Fibroblast of mammary gland (primary cell): Measurements from ENCODE around the gene PJVK.
A peak's percentile ranks its signal among the peaks of the same experiment; 100 is the strongest.

Source experiments
- DNase-seq: peaks from one replicate; pipeline ENCODE4 v3.0.0-alpha.2; 2010; ENCODE audit warnings: low read depth
- H3K4me3 ChIP-seq: 2 replicates; pipeline ENCODE4 v1.5.1; 2011; ENCODE audit warnings: low read depth, mild to moderate bottlenecking, low read length, moderate library complexity; ENCODE audit not compliant: control insufficient read depth
- TF ChIP-seq, protein P1 (sequence below): conservative IDR thresholded peaks from 2 replicates; pipeline ENCODE4 v1.5.1; 2011; ENCODE audit warnings: low read depth, low read length, inconsistent platforms; ENCODE audit not compliant: control insufficient read depth, insufficient read depth

PJVK gene

DNA sequence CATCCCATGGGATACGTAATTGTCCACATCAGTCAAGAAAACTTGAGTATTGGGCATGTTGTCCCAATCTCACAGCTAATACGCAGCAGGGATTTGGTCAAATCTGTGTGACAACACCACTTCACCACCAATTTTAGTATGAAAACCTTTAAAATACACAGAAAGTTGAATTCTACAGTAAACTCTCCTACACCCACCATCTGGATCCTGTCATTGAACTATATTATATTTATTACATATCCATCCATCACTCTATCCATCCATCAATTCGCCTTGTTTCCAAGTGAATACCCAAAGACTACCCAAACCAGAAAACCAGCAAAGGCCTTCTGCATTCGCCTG, 28.1 kb downstream of the PJVK start:
- H3K4me3 ChIP-seq = no peak overlapping the region
- TF ChIP-seq, protein P1, sequence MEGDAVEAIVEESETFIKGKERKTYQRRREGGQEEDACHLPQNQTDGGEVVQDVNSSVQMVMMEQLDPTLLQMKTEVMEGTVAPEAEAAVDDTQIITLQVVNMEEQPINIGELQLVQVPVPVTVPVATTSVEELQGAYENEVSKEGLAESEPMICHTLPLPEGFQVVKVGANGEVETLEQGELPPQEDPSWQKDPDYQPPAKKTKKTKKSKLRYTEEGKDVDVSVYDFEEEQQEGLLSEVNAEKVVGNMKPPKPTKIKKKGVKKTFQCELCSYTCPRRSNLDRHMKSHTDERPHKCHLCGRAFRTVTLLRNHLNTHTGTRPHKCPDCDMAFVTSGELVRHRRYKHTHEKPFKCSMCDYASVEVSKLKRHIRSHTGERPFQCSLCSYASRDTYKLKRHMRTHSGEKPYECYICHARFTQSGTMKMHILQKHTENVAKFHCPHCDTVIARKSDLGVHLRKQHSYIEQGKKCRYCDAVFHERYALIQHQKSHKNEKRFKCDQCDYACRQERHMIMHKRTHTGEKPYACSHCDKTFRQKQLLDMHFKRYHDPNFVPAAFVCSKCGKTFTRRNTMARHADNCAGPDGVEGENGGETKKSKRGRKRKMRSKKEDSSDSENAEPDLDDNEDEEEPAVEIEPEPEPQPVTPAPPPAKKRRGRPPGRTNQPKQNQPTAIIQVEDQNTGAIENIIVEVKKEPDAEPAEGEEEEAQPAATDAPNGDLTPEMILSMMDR = no peak
- DNase-seq = no peak

DNA sequence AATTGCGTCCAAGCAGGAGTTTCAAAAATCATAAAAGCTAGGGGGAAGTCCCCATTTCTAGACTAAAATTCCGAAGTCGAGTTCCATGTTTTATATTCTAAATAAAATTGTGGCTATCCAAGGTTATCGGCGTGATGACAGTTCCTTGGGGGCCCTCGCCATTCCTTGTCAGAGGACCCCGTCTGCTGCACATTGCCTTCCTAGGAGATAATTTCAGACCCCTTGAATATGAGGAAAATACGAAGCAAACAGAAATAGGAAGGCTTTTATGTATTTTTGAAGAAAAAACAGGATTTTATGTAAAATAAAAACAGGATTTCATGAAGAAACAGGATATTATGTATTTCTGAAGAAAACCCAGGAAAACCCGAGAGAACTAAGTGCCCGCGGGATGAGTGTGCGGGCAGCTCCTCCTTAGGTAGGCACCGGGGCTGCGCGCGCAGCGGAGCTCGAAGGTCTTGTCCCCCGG, 28.6 kb downstream of the PJVK start:
- TF ChIP-seq, protein P1 = no peak
- DNase-seq = no peak
- peak overlapping the region; percentile 44 for H3K4me3 ChIP-seq

DNA sequence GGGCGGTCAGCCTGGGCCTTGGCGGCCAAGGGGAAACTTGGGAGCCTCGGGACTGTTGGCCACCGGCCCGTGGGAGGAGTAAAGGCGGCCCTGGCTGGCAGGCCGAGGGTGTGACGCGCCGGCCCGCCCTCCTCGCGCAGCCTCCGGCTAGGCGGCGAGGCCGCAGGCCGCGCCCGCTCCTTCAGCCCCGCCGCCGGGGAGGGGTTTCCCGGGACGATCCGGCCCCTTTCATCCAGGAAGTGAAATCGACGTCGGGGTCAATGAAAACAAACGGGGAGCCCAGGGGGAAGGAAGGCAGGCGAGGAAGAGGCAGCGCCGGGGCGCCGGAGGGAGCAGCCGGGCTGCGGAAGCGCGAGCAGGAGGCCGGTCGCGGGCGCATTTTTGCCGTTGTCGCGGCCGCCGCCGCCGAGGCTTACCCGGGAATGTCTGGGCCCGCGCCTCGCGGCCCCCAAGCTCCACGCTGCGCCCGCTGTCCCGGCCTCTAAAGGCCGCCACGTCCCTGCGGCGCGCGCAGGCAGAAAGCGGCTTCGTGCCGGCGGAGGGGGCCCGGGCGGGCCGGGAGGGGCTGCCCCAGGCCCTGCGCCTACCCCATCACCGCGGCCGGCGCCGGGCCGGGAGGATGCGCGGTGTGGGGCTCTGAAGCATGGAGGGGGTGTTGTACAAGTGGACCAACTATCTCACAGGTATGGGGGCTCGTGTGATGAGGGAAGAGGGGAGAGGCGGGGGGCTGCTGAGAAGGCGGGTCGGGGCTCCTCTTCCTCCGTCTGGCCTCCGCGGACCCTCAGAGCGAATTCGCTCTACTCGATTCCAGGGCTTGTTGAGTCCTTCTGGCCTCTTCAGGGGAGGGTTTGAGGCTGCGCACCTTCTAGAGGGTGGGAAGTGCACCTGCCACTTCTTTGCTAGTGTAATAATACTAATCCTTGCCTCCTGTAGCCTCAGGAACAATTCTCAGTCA, 29.3 kb downstream of the PJVK start, which contains the start of gene PLEKHA3:
TSS of gene PLEKHA3 (plus strand) at position 231 of the 955 bp plus-strand sequence. CDS start at position 644, 413 bp downstream.
- H3K4me3 ChIP-seq = peak within 1 kb of the TSS; percentile 78
- TF ChIP-seq, protein P1 = no peak
- DNase-seq = peak; percentile 96

DNA sequence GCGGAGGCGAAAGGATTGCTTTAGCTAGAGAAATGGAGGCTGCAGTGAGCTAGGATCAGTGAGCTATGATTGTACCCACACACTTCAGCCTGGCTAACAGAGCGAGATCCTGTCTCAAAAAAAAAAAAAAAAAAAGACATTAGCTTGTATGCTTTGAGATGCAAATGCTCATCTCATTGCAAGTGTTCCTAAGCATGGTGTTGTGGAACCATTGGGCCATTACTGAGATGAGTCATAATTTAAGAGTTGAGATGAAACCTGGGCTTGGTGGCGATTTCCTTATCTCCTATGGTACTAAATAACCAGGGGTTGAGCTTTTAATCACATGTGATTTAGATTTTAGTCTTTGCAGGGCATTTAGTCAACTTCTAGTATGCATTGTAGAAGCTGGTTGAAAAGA, 31.3 kb downstream of the PJVK start:
- H3K4me3 ChIP-seq = no peak overlapping the region
- TF ChIP-seq, protein P1 = no peak
- DNase-seq = peak; percentile 15

DNA sequence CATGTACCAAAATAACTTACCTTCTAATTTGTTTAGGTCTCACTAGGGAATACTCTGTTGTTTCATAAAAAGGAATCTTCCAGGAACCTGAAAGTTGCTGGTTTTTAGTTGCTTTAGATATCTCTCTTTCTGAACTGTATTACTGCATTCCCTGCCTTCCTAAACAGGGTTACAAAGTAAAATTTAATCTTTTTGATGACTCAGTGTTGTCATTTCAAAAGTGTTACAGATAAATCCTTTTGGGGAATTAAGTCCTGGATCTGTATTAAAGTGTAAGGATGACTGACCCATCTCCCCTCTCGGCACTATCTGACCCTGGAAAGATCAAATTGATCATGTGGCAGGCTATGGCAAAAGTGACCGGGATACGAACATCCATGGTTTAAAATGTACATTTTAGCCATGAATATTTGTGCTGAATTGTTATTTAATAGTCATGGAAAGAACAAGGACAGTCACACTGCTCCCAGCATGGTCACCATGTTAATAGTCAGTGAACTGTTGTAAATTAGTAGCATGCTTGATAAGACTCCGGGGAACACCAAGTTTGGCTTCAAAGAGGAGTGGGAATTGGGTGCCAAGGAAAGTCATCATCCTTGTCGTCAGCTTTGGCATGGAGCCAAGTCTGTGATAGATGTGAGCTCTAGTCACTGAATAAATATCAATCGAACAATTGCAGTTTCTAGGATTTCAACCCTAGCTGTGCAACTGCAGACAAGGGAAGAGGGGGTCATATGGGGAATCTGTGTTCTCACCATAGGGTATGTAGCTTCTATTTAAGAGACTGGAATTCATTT, 33.3 kb downstream of the PJVK start:
- TF ChIP-seq, protein P1 = no peak
- no peak overlapping the region for H3K4me3 ChIP-seq

DNA sequence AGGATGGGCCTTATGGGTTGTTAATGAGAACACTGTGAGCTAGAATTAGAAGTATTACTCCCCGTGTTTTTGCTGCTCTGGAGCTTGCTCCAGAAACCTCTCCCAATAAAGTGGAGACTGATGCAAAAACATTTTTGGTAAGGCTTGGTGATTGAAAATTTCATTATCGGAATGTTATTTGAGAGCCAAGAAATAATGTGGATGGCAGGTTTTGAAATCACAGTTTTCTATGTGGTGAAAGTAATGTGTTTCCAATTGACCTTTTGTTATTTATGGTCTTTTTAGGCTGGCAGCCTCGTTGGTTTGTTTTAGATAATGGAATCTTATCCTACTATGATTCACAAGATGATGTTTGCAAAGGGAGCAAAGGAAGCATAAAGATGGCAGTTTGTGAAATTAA, 34.2 kb downstream of the PJVK start:
- peak; percentile 20 for DNase-seq
- TF ChIP-seq, protein P1 = no peak
- no peak overlapping the region for H3K4me3 ChIP-seq

More for the DNA sequence above, 33.3 kb downstream of the PJVK start:
- DNase-seq = peak; percentile 74
